Fibroblast of villous mesenchyme (primary cell): ENCODE data around the gene TMEM151B. TPM values are rescaled to one million over a fixed set of nuclear protein-coding genes. Genes with fewer than 3 reads are reported as not detected.

Source experiments
- DNase-seq: peaks from one replicate; pipeline ENCODE4 v3.0.0-alpha.2; 2010; ENCODE audit warnings: low read depth
- H3K4me3 ChIP-seq: 2 replicates; pipeline ENCODE4 v1.5.1; 2011; ENCODE audit warnings: low read depth, mild to moderate bottlenecking, low read length
- CTCF ChIP-seq: IDR thresholded peaks from 2 replicates; pipeline ENCODE4 v1.5.1; 2012; ENCODE audit warnings: low read depth, mild to moderate bottlenecking, low read length; ENCODE audit not compliant: insufficient read depth
- total RNA-seq: library from RNA; depleted of rRNA; stranded (reverse); fragments of >200 nt; gene quantifications from 2 replicates; pipeline ENCODE4 v1.2.3, GENCODE V29; 2012

The TMEM151B gene
- total RNA-seq, 1 donor, result not detected

- no peak for DNase-seq
- TF ChIP-seq CTCF, result no peak
- H3K4me3 ChIP-seq, result no peak overlapping the region
These were observed 62.3 kb downstream of the TMEM151B start for GRCh38 chr6:44332585-44332984.

- no peak for DNase-seq
- no peak overlapping the region for H3K4me3 ChIP-seq
- no peak for TF ChIP-seq CTCF
These were observed 63.1 kb downstream of the TMEM151B start for GRCh38 chr6:44333273-44333919.

GRCh38 chr6:44333942-44334341 lies 63.7 kb downstream of the TMEM151B start:
- H3K4me3 ChIP-seq, result no peak overlapping the region
- no peak for DNase-seq
- TF ChIP-seq CTCF, result no peak

GRCh38 chr6:44335631-44336030 lies 65.4 kb downstream of the TMEM151B start:
- H3K4me3 ChIP-seq, result no peak overlapping the region
- DNase-seq, result no peak
- no peak for TF ChIP-seq CTCF

- peak; percentile 78 for TF ChIP-seq CTCF
- no peak overlapping the region for H3K4me3 ChIP-seq
- peak; percentile 59 for DNase-seq
These were observed 68.2 kb downstream of the TMEM151B start for GRCh38 chr6:44338228-44339122.

- no peak overlapping the region for H3K4me3 ChIP-seq
- TF ChIP-seq CTCF, result no peak
- DNase-seq, result no peak
These were observed 69.1 kb downstream of the TMEM151B start for GRCh38 chr6:44339301-44339700.
